ENCODE results near the gene RPL7A. TPM values are rescaled to one million over a fixed set of nuclear protein-coding genes. Genes with fewer than 3 reads are reported as not detected.

The RPL7A gene
- total and polyA plus RNA-seq, 5 experiments from 2014 or later: 1,183 to 2,355 (median 1,387) TPM

- POLR2A ChIA-PET: interaction anchor here (1.4 kb wide), 1 partner anchor 13 kb away, joined by 3 read pairs; no protein-coding TSS in a partner anchor
- Mint-ChIP-seq H3K27me3 (no peaks in the 10 kb centered on the region), H3K4me3 (no peak overlapping the region), H3K4me1 (peaks cover 19 to 52% (median 34%) of the 10 kb centered on the region in 4 donors), H3K27ac (peak overlapping the region in 4 of 10 donors; percentile 17 to 56 (median 27)), H3K36me3 (peaks cover 0 to 79% (median 9%) of the 10 kb centered on the region in 3 donors), H3K9me3 (no peaks in the 10 kb centered on the region)
- no peak for ATAC-seq
- no peak for DNase-seq
Observed at GRCh38 chr9:133362359-133363044, 14.5 kb downstream of the RPL7A start.

GRCh38 chr9:133366435-133366834 is 18.4 kb downstream of the RPL7A start:
- no peaks in the 10 kb centered on the region for H3K9me3 Mint-ChIP-seq
- H3K4me1 Mint-ChIP-seq: peaks cover 32 to 75% (median 54%) of the 10 kb centered on the region in 4 donors
- H3K36me3 Mint-ChIP-seq: peaks cover 0 to 64% (median 9%) of the 10 kb centered on the region in 3 donors
- POLR2A ChIA-PET: interaction anchor here (1.0 to 3.1 kb wide), 4 partner anchors 10 to 36 kb away, joined by 3 to 17 read pairs (median 6); partner anchors contain the start of genes MED22, RPL7A, STKLD1 and SURF1
- DNase-seq (no peak), ATAC-seq (no peak)
- H3K4me3 Mint-ChIP-seq: no peak overlapping the region
- no peaks in the 10 kb centered on the region for H3K27me3 Mint-ChIP-seq
- peak overlapping the region in 2 of 10 donors; percentile 15 to 69 for H3K27ac Mint-ChIP-seq

- ATAC-seq (no peak), DNase-seq (no peak)
- H3K4me1 Mint-ChIP-seq: peaks cover 37 to 83% (median 61%) of the 10 kb centered on the region in 4 donors
- H3K4me3 Mint-ChIP-seq: peak overlapping the region in 2 of 10 donors; percentile 6 to 13
- peak overlapping the region in 4 of 10 donors; percentile 38 to 63 (median 48) for H3K27ac Mint-ChIP-seq
- POLR2A ChIA-PET: interaction anchor here (1.0 to 3.1 kb wide), 4 partner anchors 9 to 37 kb away, joined by 3 to 17 read pairs (median 6); partner anchors contain the start of genes MED22, RPL7A, STKLD1 and SURF1
- peaks cover 0 to 56% (median 9%) of the 10 kb centered on the region in 3 donors for H3K36me3 Mint-ChIP-seq
- H3K9me3 Mint-ChIP-seq: no peaks in the 10 kb centered on the region
- no peaks in the 10 kb centered on the region for H3K27me3 Mint-ChIP-seq
Observed at GRCh38 chr9:133367221-133367620, 19.2 kb downstream of the RPL7A start.

GRCh38 chr9:133367778-133368177 is 19.8 kb downstream of the RPL7A start:
- H3K4me1 Mint-ChIP-seq: peaks cover 41 to 88% (median 66%) of the 10 kb centered on the region in 4 donors
- peaks cover 0 to 53% (median 9%) of the 10 kb centered on the region in 3 donors for H3K36me3 Mint-ChIP-seq
- no peaks in the 10 kb centered on the region for H3K27me3 Mint-ChIP-seq
- H3K27ac Mint-ChIP-seq: peak overlapping the region in 1 of 10 donors; percentile 49
- no peak for ATAC-seq
- H3K4me3 Mint-ChIP-seq: peak overlapping the region in 2 of 10 donors; percentile 38 to 87
- POLR2A ChIA-PET: interaction anchor here (1.8 to 3.1 kb wide), 3 partner anchors 9 to 18 kb away, joined by 5 to 17 read pairs (median 8); partner anchors contain the start of genes MED22, RPL7A, STKLD1 and SURF1
- H3K9me3 Mint-ChIP-seq: no peaks in the 10 kb centered on the region
- DNase-seq: no peak

- H3K4me3 Mint-ChIP-seq: peak overlapping the region; percentile 20 to 89 (median 81)
- no peaks in the 10 kb centered on the region for H3K9me3 Mint-ChIP-seq
- peaks cover 0 to 53% (median 7%) of the 10 kb centered on the region in 3 donors for H3K36me3 Mint-ChIP-seq
- DNase-seq (no peak), ATAC-seq (no peak)
- no peaks in the 10 kb centered on the region for H3K27me3 Mint-ChIP-seq
- H3K4me1 Mint-ChIP-seq: peaks cover 41 to 91% (median 69%) of the 10 kb centered on the region in 4 donors
- POLR2A ChIA-PET: interaction anchor here (1.8 to 9.6 kb wide), 4 partner anchors 8 to 19 kb away, joined by 5 to 106 read pairs (median 12); partner anchors contain the start of genes MED22, RPL7A, STKLD1 and SURF1
- peak overlapping the region; percentile 83 to 99 (median 96) for H3K27ac Mint-ChIP-seq
Observed at GRCh38 chr9:133368249-133368881, 20.3 kb downstream of the RPL7A start.

- POLR2A ChIA-PET: interaction anchor here (7.0 to 9.6 kb wide), 2 partner anchors 12 to 20 kb away, joined by 106 to 143 read pairs; partner anchors contain the start of genes MED22, RPL7A, SURF1 and SURF2
- H3K36me3 Mint-ChIP-seq: peaks cover 0 to 43% (median 0%) of the 10 kb centered on the region in 3 donors
- peaks cover 41 to 89% (median 72%) of the 10 kb centered on the region in 4 donors for H3K4me1 Mint-ChIP-seq
- no peaks in the 10 kb centered on the region for H3K9me3 Mint-ChIP-seq
- DNase-seq (no peak), ATAC-seq (no peak)
- H3K27ac Mint-ChIP-seq: peak overlapping the region; percentile 93 to 99 (median 97)
- H3K27me3 Mint-ChIP-seq: no peaks in the 10 kb centered on the region
- peak overlapping the region; percentile 74 to 89 (median 82) for H3K4me3 Mint-ChIP-seq
Observed at GRCh38 chr9:133369422-133369821, 21.4 kb downstream of the RPL7A start.

GRCh38 chr9:133369933-133370332 is 21.9 kb downstream of the RPL7A start:
- peak overlapping the region; percentile 93 to 99 (median 97) for H3K27ac Mint-ChIP-seq
- DNase-seq: no peak
- no peaks in the 10 kb centered on the region for H3K9me3 Mint-ChIP-seq
- peaks cover 44 to 90% (median 76%) of the 10 kb centered on the region in 4 donors for H3K4me1 Mint-ChIP-seq
- no peaks in the 10 kb centered on the region for H3K27me3 Mint-ChIP-seq
- peak overlapping the region; percentile 79 to 89 (median 84) for H3K4me3 Mint-ChIP-seq
- POLR2A ChIA-PET: interaction anchor here (7.0 to 9.6 kb wide), 2 partner anchors 13 to 21 kb away, joined by 106 to 143 read pairs; partner anchors contain the start of genes MED22, RPL7A, SURF1 and SURF2
- no peak for ATAC-seq
- peaks cover 0 to 43% (median 0%) of the 10 kb centered on the region in 3 donors for H3K36me3 Mint-ChIP-seq

GRCh38 chr9:133370685-133371084 is 22.7 kb downstream of the RPL7A start:
- Mint-ChIP-seq H3K27me3 (no peaks in the 10 kb centered on the region), H3K27ac (peak overlapping the region; percentile 93 to 99 (median 97)), H3K9me3 (no peaks in the 10 kb centered on the region), H3K4me3 (peak overlapping the region; percentile 79 to 89 (median 84)), H3K4me1 (peaks cover 46 to 90% (median 78%) of the 10 kb centered on the region in 4 donors), H3K36me3 (peaks cover 0 to 35% (median 0%) of the 10 kb centered on the region in 3 donors)
- DNase-seq (peak in 8 of 10 donors; percentile 30 to 81 (median 60)), ATAC-seq (peak; percentile 51 to 80)
- POLR2A ChIA-PET: interaction anchor here (0.9 to 9.6 kb wide), 6 partner anchors 11 to 340 kb away, joined by 3 to 143 read pairs (median 4); partner anchors contain the start of genes GTF3C5, MED22, RPL7A and SURF1

GRCh38 chr9:133371261-133371711 is 23.3 kb downstream of the RPL7A start:
- H3K4me3 Mint-ChIP-seq: peak overlapping the region; percentile 79 to 89 (median 84)
- DNase-seq (peak; percentile 49 to 79 (median 64)), ATAC-seq (peak; percentile 57 to 66)
- H3K4me1 Mint-ChIP-seq: peaks cover 45 to 84% (median 75%) of the 10 kb centered on the region in 4 donors
- POLR2A ChIA-PET: interaction anchor here (0.9 to 9.6 kb wide), 6 partner anchors 10 to 793 kb away, joined by 3 to 143 read pairs (median 4); partner anchors contain the start of genes MED22, RNU6ATAC, RPL7A and SURF1
- no peaks in the 10 kb centered on the region for H3K9me3 Mint-ChIP-seq
- no peaks in the 10 kb centered on the region for H3K27me3 Mint-ChIP-seq
- H3K36me3 Mint-ChIP-seq: peaks cover 0 to 29% (median 0%) of the 10 kb centered on the region in 3 donors
- peak overlapping the region; percentile 93 to 99 (median 97) for H3K27ac Mint-ChIP-seq

- H3K4me1 Mint-ChIP-seq: peaks cover 45 to 79% (median 72%) of the 10 kb centered on the region in 4 donors
- H3K27ac Mint-ChIP-seq: peak overlapping the region; percentile 83 to 99 (median 96)
- no peak for ATAC-seq
Observed at GRCh38 chr9:133372144-133372543, 24.1 kb downstream of the RPL7A start.

GRCh38 chr9:133374612-133375115 is 26.6 kb downstream of the RPL7A start:
- H3K9me3 Mint-ChIP-seq: no peaks in the 10 kb centered on the region
- ATAC-seq: no peak

More at GRCh38 chr9:133372144-133372543, 24.1 kb downstream of the RPL7A start:
- Mint-ChIP-seq H3K36me3 (peaks cover 0 to 23% (median 0%) of the 10 kb centered on the region in 3 donors), H3K9me3 (no peaks in the 10 kb centered on the region), H3K27me3 (no peaks in the 10 kb centered on the region), H3K4me3 (peak overlapping the region; percentile 20 to 87 (median 80))
- no peak for DNase-seq
- POLR2A ChIA-PET: interaction anchor here (0.9 to 9.6 kb wide), 3 partner anchors 15 to 792 kb away, joined by 3 to 143 read pairs (median 106); partner anchors contain the start of genes MED22, RNU6ATAC, RPL7A and SURF1

More at GRCh38 chr9:133374612-133375115, 26.6 kb downstream of the RPL7A start:
- Mint-ChIP-seq H3K4me3 (peak overlapping the region; percentile 87 to 98 (median 94)), H3K4me1 (peaks cover 33 to 56% (median 53%) of the 10 kb centered on the region in 4 donors), H3K27ac (peak overlapping the region; percentile 89 to 97 (median 94)), H3K27me3 (no peaks in the 10 kb centered on the region), H3K36me3 (peaks cover 0 to 17% (median 0%) of the 10 kb centered on the region in 3 donors)
- POLR2A ChIA-PET: interaction anchor here (1.2 to 9.6 kb wide), 5 partner anchors 11 to 41 kb away, joined by 3 to 143 read pairs (median 5); partner anchors contain the start of genes MED22, RPL7A, SURF1 and SURF2
- peak in 3 of 10 donors; percentile 14 to 35 (median 21) for DNase-seq
